GM23248 (cell line): ENCODE results near the gene IRX2. TPM values are rescaled to one million over a fixed set of nuclear protein-coding genes. Genes with fewer than 3 reads are reported as not detected.

ENCODE experiments used
- DNase-seq: peaks from one replicate; pipeline ENCODE4 v3.0.0-alpha.2; 2015
- H2AFZ ChIP-seq: fragments of 200-600 bp; sonication (generic); 2 replicates; pipeline ENCODE4 v1.6.1; 2016; ENCODE audit warnings: antibody characterized with exemption
- H3F3A ChIP-seq: fragments of 200-600 bp; sonication (generic); 2 replicates; pipeline ENCODE4 v1.6.1; 2016; ENCODE audit warnings: mild to moderate bottlenecking, antibody characterized with exemption, mixed run types; ENCODE audit not compliant: insufficient read depth
- H3K27ac ChIP-seq: fragments of 200-600 bp; sonication (generic); 2 replicates; pipeline ENCODE4 v1.5.1; 2016; ENCODE audit warnings: mild to moderate bottlenecking
- H3K27me3 ChIP-seq: fragments of 200-600 bp; sonication (generic); replicated peaks from 2 replicates; pipeline ENCODE4 v1.6.1; 2016; ENCODE audit warnings: mild to moderate bottlenecking; ENCODE audit not compliant: insufficient read depth
- H3K36me3 ChIP-seq: fragments of 200-600 bp; sonication (generic); 2 replicates; pipeline ENCODE4 v1.6.1; 2016; ENCODE audit warnings: low read depth, mild to moderate bottlenecking
- H3K4me1 ChIP-seq: fragments of 200-600 bp; sonication (generic); 2 replicates; pipeline ENCODE4 v1.6.1; 2016; ENCODE audit warnings: mild to moderate bottlenecking; ENCODE audit not compliant: insufficient read depth
- H3K4me2 ChIP-seq: fragments of 200-600 bp; sonication (generic); one replicate; pipeline ENCODE4 v1.6.1; 2016; ENCODE audit warnings: mild to moderate bottlenecking; ENCODE audit not compliant: unreplicated experiment
- H3K4me3 ChIP-seq: fragments of 200-600 bp; sonication (generic); 2 replicates; pipeline ENCODE4 v1.5.1; 2016; ENCODE audit warnings: mild to moderate bottlenecking
- H3K79me2 ChIP-seq: fragments of 200-600 bp; sonication (generic); 2 replicates; pipeline ENCODE4 v1.6.1; 2016; ENCODE audit warnings: mild to moderate bottlenecking; ENCODE audit not compliant: insufficient read depth
- H3K9ac ChIP-seq: fragments of 200-600 bp; sonication (generic); 2 replicates; pipeline ENCODE4 v1.6.1; 2016; ENCODE audit warnings: mild to moderate bottlenecking
- H3K9me2 ChIP-seq: fragments of 200-600 bp; sonication (generic); 2 replicates; pipeline ENCODE4 v1.6.1; 2016; ENCODE audit warnings: mixed run types, mild to moderate bottlenecking, moderate library complexity; ENCODE audit not compliant: insufficient read depth
- H3K9me3 ChIP-seq: fragments of 200-600 bp; sonication (generic); one replicate; pipeline ENCODE4 v1.6.1; 2017; ENCODE audit warnings: low read depth
- H4K20me1 ChIP-seq: fragments of 200-600 bp; sonication (generic); 2 replicates; pipeline ENCODE4 v1.6.0; 2016; ENCODE audit not compliant: insufficient read depth
- EZH2 ChIP-seq: fragments of 200-600 bp; sonication (generic); IDR thresholded peaks from 2 replicates; pipeline ENCODE4 v1.6.1; 2018; ENCODE audit warnings: antibody characterized with exemption, mild to moderate bottlenecking; ENCODE audit not compliant: insufficient read depth, poor library complexity, severe bottlenecking
- EZH2phosphoT487 ChIP-seq: fragments of 200-600 bp; sonication (generic); IDR thresholded peaks from 2 replicates; pipeline ENCODE4 v1.6.1; 2018; ENCODE audit warnings: antibody characterized with exemption, moderate library complexity, mild to moderate bottlenecking, low read depth; ENCODE audit not compliant: insufficient read depth
- WGBS, 2 experiments: methylation state at CpG; one replicate each; pipeline ENCODE4 v1.1.6; 2015 to 2017; ENCODE audit warnings: low lambda C conversion rate in 2 of 2, low coverage in 1 of 2; ENCODE audit errors: missing lambda C conversion rate in 2 of 2; 5-methylcytosine and 5-hydroxymethylcytosine counted together
- in situ Hi-C: fragments of 300-500 bp; cut with MboI; formaldehyde crosslinking; loops from 2 replicates; pipeline ENCODE4 v1.15.0; 2020
- polyA plus RNA-seq: library from polyadenylated mRNA; unstranded; fragments of >200 nt; fragmentation: Nextera tagmentation; extraction: Ambion mirVana; gene quantifications from 2 replicates; pipeline ENCODE4 v1.2.1, GENCODE V29; 2016
- total RNA-seq: library from RNA; depleted of rRNA; stranded (reverse); fragments of >200 nt; shearing (Covaris generic); gene quantifications from 2 replicates; pipeline ENCODE4 v1.2.3, GENCODE V29; 2014

Gene IRX2
- total and polyA plus RNA-seq, 2 experiments from 2014 or later, result 6.1 to 30.6 TPM

DNA sequence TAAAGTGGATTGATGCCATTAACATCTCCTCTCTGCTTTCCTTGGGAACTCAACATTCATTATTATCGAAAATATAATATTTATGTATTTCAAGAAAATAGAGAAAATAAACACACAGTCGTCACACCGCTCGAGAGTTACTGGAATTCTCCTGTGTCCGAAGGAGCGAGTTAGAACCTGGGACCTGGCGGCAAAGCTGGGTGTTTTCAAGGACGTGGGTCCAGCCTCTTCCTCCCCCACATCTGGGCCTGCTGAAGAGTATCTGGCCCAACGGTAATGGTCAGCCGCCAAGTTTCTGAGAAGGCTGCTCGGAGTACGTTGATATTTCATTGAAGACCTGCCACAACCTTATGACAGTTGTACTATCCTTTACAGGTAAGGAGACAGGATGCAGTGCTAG is 47.9 kb downstream of the IRX2 start:
- in situ Hi-C loops, result no loop called here
- H3K9ac ChIP-seq, result no peak overlapping the region
- WGBS, 2 experiments, result 67% methylated on average over 12 of the region's 12 CpGs

GRCh38 chr5:2703041-2703440 is 48.4 kb downstream of the IRX2 start:
- Histone ChIP-seq H3K4me3 (no peak overlapping the region), H3K9me2 (no peaks in the 10 kb centered on the region), H3K36me3 (no peaks in the 10 kb centered on the region), H3K27ac (no peak overlapping the region), H3F3A (no peaks in the 10 kb centered on the region), H3K9me3 (no peaks in the 10 kb centered on the region), H3K79me2 (no peaks in the 10 kb centered on the region), H4K20me1 (no peaks in the 10 kb centered on the region), H2AFZ (no peak overlapping the region), H3K9ac (no peak overlapping the region), H3K4me1 (no peaks in the 10 kb centered on the region), H3K4me2 (no peak overlapping the region), H3K27me3 (peaks cover 22% of the 10 kb centered on the region; the same call in 1 of the 2 replicates)
- DNase-seq, result no peak
- WGBS, 2 experiments, result 44 to 50% methylated on average over 13 of the region's 13 CpGs
- TF ChIP-seq EZH2 (no peak), EZH2phosphoT487 (no peak)
- in situ Hi-C loops, result no loop called here

More for the DNA sequence above, 47.9 kb downstream of the IRX2 start:
- no peak overlapping the region for H3K4me2 ChIP-seq
- TF ChIP-seq EZH2 (no peak), EZH2phosphoT487 (no peak)
- no peaks in the 10 kb centered on the region for H4K20me1 ChIP-seq
- no peaks in the 10 kb centered on the region for H3K9me2 ChIP-seq
- no peak overlapping the region for H3K27ac ChIP-seq
- H3K27me3 ChIP-seq, result peaks cover 22% of the 10 kb centered on the region; the same call in 1 of the 2 replicates
- H3F3A ChIP-seq, result no peaks in the 10 kb centered on the region
- no peaks in the 10 kb centered on the region for H3K9me3 ChIP-seq
- H3K79me2 ChIP-seq, result no peaks in the 10 kb centered on the region
- DNase-seq, result no peak
- no peaks in the 10 kb centered on the region for H3K36me3 ChIP-seq
- H3K4me1 ChIP-seq, result no peaks in the 10 kb centered on the region
- H3K4me3 ChIP-seq, result no peak overlapping the region
- no peak overlapping the region for H2AFZ ChIP-seq

GRCh38 chr5:2702096-2702879 is 49.2 kb downstream of the IRX2 start:
- in situ Hi-C loops, result no loop called here
- no peak for DNase-seq

GRCh38 chr5:2701592-2701991 is 49.9 kb downstream of the IRX2 start:
- Histone ChIP-seq H3K4me2 (no peak overlapping the region), H4K20me1 (no peaks in the 10 kb centered on the region), H3K36me3 (no peaks in the 10 kb centered on the region), H2AFZ (no peak overlapping the region), H3F3A (no peaks in the 10 kb centered on the region), H3K27me3 (peaks cover 16% of the 10 kb centered on the region; the same call in 1 of the 2 replicates), H3K79me2 (no peaks in the 10 kb centered on the region), H3K9me2 (no peaks in the 10 kb centered on the region), H3K27ac (no peak overlapping the region), H3K9me3 (no peaks in the 10 kb centered on the region), H3K9ac (no peak overlapping the region), H3K4me3 (no peak overlapping the region), H3K4me1 (no peaks in the 10 kb centered on the region)
- no peak for TF ChIP-seq EZH2phosphoT487
- no peak for TF ChIP-seq EZH2
- WGBS, 2 experiments, result 39 to 50% methylated on average over 8 to 10 of the region's 10 CpGs
- DNase-seq, result no peak
- in situ Hi-C loops, result no loop called here

More at GRCh38 chr5:2702096-2702879, 49.2 kb downstream of the IRX2 start:
- H2AFZ ChIP-seq, result no peak overlapping the region
- no peak overlapping the region for H3K4me3 ChIP-seq
- no peak for TF ChIP-seq EZH2
- no peak for TF ChIP-seq EZH2phosphoT487
- WGBS, 2 experiments, result 58 to 64% methylated on average over 24 to 28 of the region's 28 CpGs
- H3K9me2 ChIP-seq, result no peaks in the 10 kb centered on the region
- no peaks in the 10 kb centered on the region for H3K4me1 ChIP-seq
- no peaks in the 10 kb centered on the region for H3F3A ChIP-seq
- H4K20me1 ChIP-seq, result no peaks in the 10 kb centered on the region
- no peaks in the 10 kb centered on the region for H3K36me3 ChIP-seq
- no peak overlapping the region for H3K27ac ChIP-seq
- H3K9me3 ChIP-seq, result no peaks in the 10 kb centered on the region
- no peak overlapping the region for H3K4me2 ChIP-seq
- peaks cover 22% of the 10 kb centered on the region; the same call in 1 of the 2 replicates for H3K27me3 ChIP-seq
- no peaks in the 10 kb centered on the region for H3K79me2 ChIP-seq
- H3K9ac ChIP-seq, result no peak overlapping the region
